ENCODE results near the gene APOL6.
A peak's percentile ranks its signal among the peaks of the same experiment; 100 is the strongest.

The APOL6 gene

GRCh38 chr22:35648066-35649025 is at the start of gene APOL6:
Gene APOL6, plus strand, starts transcription at chr22:35648446. Its CDS starts 7,980 bp downstream, at chr22:35656426.
- H3K36me3 Mint-ChIP-seq (ENCODE audit: insufficient read depth) = peaks cover 18% of the 10 kb centered on the region
- H3K4me1 Mint-ChIP-seq = peaks cover 42% of the 10 kb centered on the region
- peak within 1 kb of the TSS; percentile 100 for H3K4me3 Mint-ChIP-seq
- H3K27ac Mint-ChIP-seq (ENCODE audit: low read depth) = peak within 1 kb of the TSS; percentile 100
- H3K9me3 Mint-ChIP-seq = no peaks in the 10 kb centered on the region
- no peaks in the 10 kb centered on the region for H3K27me3 Mint-ChIP-seq
- DNase-seq (ENCODE audit: low spot score in 2 of 2) = peak; percentile 40 to 64
- ATAC-seq (replicated peaks; ENCODE audit: extremely low read depth, poor library complexity, severe bottlenecking) = peak; percentile 82

- no peaks in the 10 kb centered on the region for H3K9me3 Mint-ChIP-seq
These were observed 48.9 kb upstream of the APOL6 start for GRCh38 chr22:35599364-35599763.

GRCh38 chr22:35600476-35600875 is 47.8 kb upstream of the APOL6 start:
- no peaks in the 10 kb centered on the region for H3K4me1 Mint-ChIP-seq
- ATAC-seq (replicated peaks; ENCODE audit: extremely low read depth, poor library complexity, severe bottlenecking) = peak; percentile 10
- H3K27me3 Mint-ChIP-seq = no peaks in the 10 kb centered on the region
- no peak overlapping the region for H3K4me3 Mint-ChIP-seq
- H3K27ac Mint-ChIP-seq (ENCODE audit: low read depth) = no peak overlapping the region
- no peak for DNase-seq (ENCODE audit: low spot score in 2 of 2)
- no peaks in the 10 kb centered on the region for H3K9me3 Mint-ChIP-seq
- H3K36me3 Mint-ChIP-seq (ENCODE audit: insufficient read depth) = no peaks in the 10 kb centered on the region

More at GRCh38 chr22:35599364-35599763, 48.9 kb upstream of the APOL6 start:
- Mint-ChIP-seq H3K27ac (ENCODE audit: low read depth) (no peak overlapping the region), H3K36me3 (ENCODE audit: insufficient read depth) (no peaks in the 10 kb centered on the region), H3K4me1 (no peaks in the 10 kb centered on the region), H3K27me3 (peaks cover 9% of the 10 kb centered on the region), H3K4me3 (no peak overlapping the region)
- ATAC-seq (replicated peaks; ENCODE audit: extremely low read depth, poor library complexity, severe bottlenecking) = no peak
- DNase-seq (ENCODE audit: low spot score in 2 of 2) = no peak

GRCh38 chr22:35601013-35601580 is 47.1 kb upstream of the APOL6 start:
- no peaks in the 10 kb centered on the region for H3K9me3 Mint-ChIP-seq

GRCh38 chr22:35601743-35602615 is 46.3 kb upstream of the APOL6 start:
- Mint-ChIP-seq H3K4me1 (no peaks in the 10 kb centered on the region), H3K36me3 (ENCODE audit: insufficient read depth) (no peaks in the 10 kb centered on the region), H3K27ac (ENCODE audit: low read depth) (no peak overlapping the region), H3K9me3 (no peaks in the 10 kb centered on the region), H3K27me3 (peaks cover 12% of the 10 kb centered on the region), H3K4me3 (no peak overlapping the region)
- no peak for DNase-seq (ENCODE audit: low spot score in 2 of 2)
- no peak for ATAC-seq (replicated peaks; ENCODE audit: extremely low read depth, poor library complexity, severe bottlenecking)

More at GRCh38 chr22:35601013-35601580, 47.1 kb upstream of the APOL6 start:
- Mint-ChIP-seq H3K4me3 (no peak overlapping the region), H3K36me3 (ENCODE audit: insufficient read depth) (no peaks in the 10 kb centered on the region), H3K27me3 (peaks cover 4% of the 10 kb centered on the region), H3K4me1 (no peaks in the 10 kb centered on the region), H3K27ac (ENCODE audit: low read depth) (no peak overlapping the region)
- ATAC-seq (replicated peaks; ENCODE audit: extremely low read depth, poor library complexity, severe bottlenecking) (no peak), DNase-seq (ENCODE audit: low spot score in 2 of 2) (no peak)

- Mint-ChIP-seq H3K27ac (ENCODE audit: low read depth) (no peak overlapping the region), H3K4me3 (no peak overlapping the region), H3K27me3 (peaks cover 41% of the 10 kb centered on the region), H3K9me3 (no peaks in the 10 kb centered on the region), H3K36me3 (ENCODE audit: insufficient read depth) (no peaks in the 10 kb centered on the region), H3K4me1 (no peaks in the 10 kb centered on the region)
- DNase-seq (ENCODE audit: low spot score in 2 of 2) (no peak), ATAC-seq (replicated peaks; ENCODE audit: extremely low read depth, poor library complexity, severe bottlenecking) (no peak)
These were observed 43.5 kb upstream of the APOL6 start for GRCh38 chr22:35604621-35605368.

GRCh38 chr22:35605369-35605680 is 42.9 kb upstream of the APOL6 start:
- Mint-ChIP-seq H3K36me3 (ENCODE audit: insufficient read depth) (no peaks in the 10 kb centered on the region), H3K9me3 (no peaks in the 10 kb centered on the region), H3K27ac (ENCODE audit: low read depth) (no peak overlapping the region), H3K4me3 (no peak overlapping the region), H3K27me3 (peaks cover 46% of the 10 kb centered on the region), H3K4me1 (no peaks in the 10 kb centered on the region)
- ATAC-seq (replicated peaks; ENCODE audit: extremely low read depth, poor library complexity, severe bottlenecking) (no peak), DNase-seq (ENCODE audit: low spot score in 2 of 2) (no peak)

- DNase-seq (ENCODE audit: low spot score in 2 of 2) = no peak
- ATAC-seq (replicated peaks; ENCODE audit: extremely low read depth, poor library complexity, severe bottlenecking) = no peak
- Mint-ChIP-seq H3K4me3 (no peak overlapping the region), H3K4me1 (no peaks in the 10 kb centered on the region), H3K9me3 (no peaks in the 10 kb centered on the region), H3K27me3 (peaks cover 52% of the 10 kb centered on the region), H3K36me3 (ENCODE audit: insufficient read depth) (no peaks in the 10 kb centered on the region), H3K27ac (ENCODE audit: low read depth) (no peak overlapping the region)
These were observed 42.3 kb upstream of the APOL6 start for GRCh38 chr22:35605851-35606481.

- ATAC-seq (replicated peaks; ENCODE audit: extremely low read depth, poor library complexity, severe bottlenecking) = no peak
- Mint-ChIP-seq H3K36me3 (ENCODE audit: insufficient read depth) (no peaks in the 10 kb centered on the region), H3K9me3 (no peaks in the 10 kb centered on the region), H3K4me1 (no peaks in the 10 kb centered on the region), H3K27ac (ENCODE audit: low read depth) (no peak overlapping the region), H3K4me3 (no peak overlapping the region), H3K27me3 (peaks cover 55% of the 10 kb centered on the region)
- no peak for DNase-seq (ENCODE audit: low spot score in 2 of 2)
These were observed 41.3 kb upstream of the APOL6 start for GRCh38 chr22:35606916-35607315.

- H3K4me3 Mint-ChIP-seq = no peak overlapping the region
- no peak for ATAC-seq (replicated peaks; ENCODE audit: extremely low read depth, poor library complexity, severe bottlenecking)
These were observed 40.2 kb upstream of the APOL6 start for GRCh38 chr22:35608088-35608487.

GRCh38 chr22:35609261-35609660 is 39.0 kb upstream of the APOL6 start:
- no peak for DNase-seq (ENCODE audit: low spot score in 2 of 2)
- H3K27me3 Mint-ChIP-seq = peaks cover 55% of the 10 kb centered on the region

More at GRCh38 chr22:35608088-35608487, 40.2 kb upstream of the APOL6 start:
- Mint-ChIP-seq H3K27ac (ENCODE audit: low read depth) (no peak overlapping the region), H3K27me3 (peaks cover 55% of the 10 kb centered on the region), H3K9me3 (no peaks in the 10 kb centered on the region), H3K36me3 (ENCODE audit: insufficient read depth) (no peaks in the 10 kb centered on the region), H3K4me1 (no peaks in the 10 kb centered on the region)
- DNase-seq (ENCODE audit: low spot score in 2 of 2) = no peak

More at GRCh38 chr22:35609261-35609660, 39.0 kb upstream of the APOL6 start:
- Mint-ChIP-seq H3K4me3 (no peak overlapping the region), H3K4me1 (no peaks in the 10 kb centered on the region), H3K36me3 (ENCODE audit: insufficient read depth) (no peaks in the 10 kb centered on the region), H3K27ac (ENCODE audit: low read depth) (no peak overlapping the region), H3K9me3 (no peaks in the 10 kb centered on the region)
- ATAC-seq (replicated peaks; ENCODE audit: extremely low read depth, poor library complexity, severe bottlenecking) = no peak

All from central memory CD8-positive, alpha-beta T cell (primary cell).